AG09319 (cell line): Measurements from ENCODE around the gene ZMYND15.

Experiments
- DNase-seq: peaks from one replicate; pipeline ENCODE4 v3.0.0-alpha.2; 2010; ENCODE audit warnings: low read depth; ENCODE audit errors: extremely low read depth
- CTCF ChIP-seq: IDR thresholded peaks from 2 replicates; pipeline ENCODE4 v1.5.1; 2011; ENCODE audit warnings: low read depth, mild to moderate bottlenecking, inconsistent platforms, low read length, moderate library complexity

ZMYND15 gene

DNA sequence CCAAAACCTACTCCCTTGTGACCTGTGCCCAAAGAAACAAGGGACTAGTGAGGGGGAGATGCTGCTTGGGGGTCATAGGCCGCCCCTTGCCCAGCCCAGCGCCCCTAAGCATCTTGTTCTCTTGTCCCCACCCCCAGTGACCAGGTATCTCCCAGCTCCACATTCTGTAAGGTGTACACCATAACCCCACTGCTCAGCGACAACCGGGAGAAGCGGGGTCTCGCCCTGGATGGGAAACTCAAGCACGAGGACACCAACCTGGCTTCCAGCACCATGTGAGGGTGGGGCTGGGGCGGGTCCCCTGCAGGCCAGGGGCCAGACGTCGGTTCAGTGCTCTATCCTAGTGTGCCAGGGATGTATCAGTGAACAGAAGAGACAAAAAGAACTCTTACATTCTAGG, 20.5 kb upstream of the ZMYND15 start:
- no peak for DNase-seq

GRCh38 chr17:4719684-4720221, 19.9 kb upstream of the ZMYND15 start:
- no peak for TF ChIP-seq CTCF
- DNase-seq, result no peak

More for the DNA sequence above, 20.5 kb upstream of the ZMYND15 start:
- no peak for TF ChIP-seq CTCF

DNA sequence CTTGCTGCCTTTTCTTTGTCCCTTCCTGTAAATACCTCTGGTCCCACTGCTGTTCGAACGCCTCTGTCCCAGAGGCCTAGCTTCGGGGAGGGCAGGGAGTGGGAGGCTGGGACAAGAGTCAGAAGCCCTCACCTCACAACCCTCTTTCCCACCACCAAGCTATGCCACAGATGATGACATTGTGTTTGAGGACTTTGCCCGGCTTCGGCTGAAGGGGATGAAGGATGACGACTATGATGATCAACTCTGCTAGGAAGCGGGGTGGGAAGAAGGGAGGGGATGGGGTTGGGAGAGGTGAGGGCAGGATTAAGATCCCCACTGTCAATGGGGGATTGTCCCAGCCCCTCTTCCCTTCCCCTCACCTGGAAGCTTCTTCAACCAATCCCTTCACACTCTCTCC, 18.8 kb upstream of the ZMYND15 start:
- no peak for TF ChIP-seq CTCF
- DNase-seq, result no peak

DNA sequence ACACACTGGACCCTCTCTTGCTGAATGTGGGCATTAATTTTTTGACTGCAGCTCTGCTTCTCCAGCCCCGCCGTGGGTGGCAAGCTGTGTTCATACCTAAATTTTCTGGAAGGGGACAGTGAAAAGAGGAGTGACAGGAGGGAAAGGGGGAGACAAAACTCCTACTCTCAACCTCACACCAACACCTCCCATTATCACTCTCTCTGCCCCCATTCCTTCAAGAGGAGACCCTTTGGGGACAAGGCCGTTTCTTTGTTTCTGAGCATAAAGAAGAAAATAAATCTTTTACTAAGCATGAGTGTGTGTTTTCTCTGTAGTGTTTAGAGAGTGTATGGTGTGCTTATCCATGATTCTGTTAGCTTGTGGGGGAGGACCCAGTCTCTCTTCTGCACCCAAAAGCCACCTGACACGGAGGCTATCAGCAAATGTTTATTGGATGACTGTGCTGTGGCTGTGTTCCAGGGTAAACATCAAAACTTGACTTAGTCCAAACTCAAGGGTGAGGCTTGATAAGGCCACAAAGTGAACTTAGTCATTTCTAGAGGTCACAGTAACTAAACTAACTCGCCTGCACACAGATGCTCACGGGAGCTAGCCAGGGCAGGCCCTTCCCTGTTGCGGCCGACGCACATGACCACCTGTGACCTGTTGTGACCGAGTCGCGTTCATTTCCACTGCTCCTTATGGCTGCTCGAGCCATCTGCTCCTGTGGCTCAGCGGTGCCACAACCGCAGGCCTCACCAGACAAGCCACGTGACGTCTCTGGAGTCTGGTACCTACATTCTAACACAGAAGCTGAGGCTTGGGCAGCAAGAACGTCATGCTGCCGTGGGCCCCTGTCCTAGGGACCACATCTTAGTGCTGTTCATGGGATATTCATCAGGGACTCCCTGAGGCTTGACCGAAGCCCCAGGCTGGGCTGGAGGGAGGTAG, 18.2 kb upstream of the ZMYND15 start:
- no peak for DNase-seq
- TF ChIP-seq CTCF, result no peak

DNA sequence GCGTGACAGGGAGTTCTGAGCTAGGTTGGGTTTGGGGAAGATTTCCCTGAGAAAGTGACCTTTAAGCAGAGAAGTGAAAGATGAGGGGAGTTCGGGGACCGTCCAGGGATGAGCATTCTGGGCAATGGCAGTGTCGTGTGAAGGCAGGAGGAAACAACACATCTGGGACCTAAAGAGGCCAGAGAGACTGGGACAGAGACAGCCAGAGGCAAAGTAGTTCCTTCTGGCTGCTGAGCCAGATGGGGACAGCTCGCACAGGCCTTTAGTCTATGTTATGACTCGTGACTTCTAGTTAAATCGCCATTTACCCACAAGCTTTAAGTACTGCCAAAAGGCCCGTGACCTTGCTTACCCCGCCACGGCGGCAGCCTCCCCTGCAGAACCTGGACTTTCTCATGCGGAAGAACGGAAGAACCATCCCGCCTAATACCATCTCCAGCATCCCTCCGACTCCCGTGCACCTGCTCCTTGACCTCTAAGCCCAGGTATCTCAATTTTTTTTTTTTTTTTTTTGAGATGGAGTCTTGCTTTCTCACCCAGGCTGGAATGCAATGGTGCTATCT, 16.9 kb upstream of the ZMYND15 start:
- DNase-seq, result no peak

GRCh38 chr17:4724650-4725049, 15.0 kb upstream of the ZMYND15 start:
- no peak for TF ChIP-seq CTCF
- DNase-seq, result no peak

More for the DNA sequence above, 16.9 kb upstream of the ZMYND15 start:
- no peak for TF ChIP-seq CTCF
